ENCODE measurements around the gene MS4A4E. TPM values are rescaled to one million over a fixed set of nuclear protein-coding genes. Genes with fewer than 3 reads are reported as not detected.
A peak's percentile ranks its signal among the peaks of the same experiment; 100 is the strongest.

MS4A4E gene
- total and polyA plus RNA-seq, 2 experiments from 2014 or later: not detected

DNA sequence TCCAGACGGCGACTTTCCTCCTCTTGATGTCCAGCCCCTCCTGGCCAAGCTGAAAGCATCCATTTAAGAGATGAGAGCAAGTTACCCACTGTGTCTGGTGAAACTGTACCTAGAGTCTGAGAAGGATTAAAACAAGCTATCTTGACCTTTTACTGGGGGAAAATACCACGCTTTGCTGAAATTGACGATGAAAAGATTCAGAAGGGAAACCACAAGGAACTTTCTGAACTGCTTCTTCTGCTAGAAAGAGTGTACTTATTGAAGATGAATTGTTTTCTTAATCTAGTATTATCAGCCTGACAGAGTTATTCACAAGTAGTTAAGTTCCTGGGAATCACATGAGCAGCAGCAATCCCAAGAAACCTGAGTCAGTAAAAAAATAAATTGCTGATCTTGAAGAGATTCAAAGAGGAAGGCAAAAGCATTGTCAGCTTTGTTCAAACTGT, 47.0 kb downstream of the MS4A4E start:
- Mint-ChIP-seq H3K27ac (no peak overlapping the region; the same call in 1 of the 2 replicates), H3K9me3 (peaks cover 20% of the 10 kb centered on the region), H3K27me3 (ENCODE audit: insufficient read depth, low read depth, poor library complexity) (no peaks in the 10 kb centered on the region), H3K4me3 (no peak overlapping the region), H3K36me3 (ENCODE audit: low read depth) (peaks cover 14% of the 10 kb centered on the region), H3K4me1 (peaks cover 4% of the 10 kb centered on the region; the same call in 2 of the 3 replicates)
- H2AFZ ChIP-seq: peak overlapping the region; percentile 82; the same call in 1 of the 2 replicates
- no peak overlapping the region for H3K4me3 ChIP-seq
- no peak overlapping the region for H3K4me2 ChIP-seq
- no peaks in the 10 kb centered on the region for H3F3A ChIP-seq (replicated peaks; ENCODE audit: low read depth)
- no peaks in the 10 kb centered on the region for H3K27me3 ChIP-seq (ENCODE audit: insufficient read depth)
- ATAC-seq: no peak
- H3K9me2 ChIP-seq (ENCODE audit: insufficient read depth): no peaks in the 10 kb centered on the region
- DNase-seq (ENCODE audit: low spot score): no peak
- H4K20me1 ChIP-seq (replicated peaks; ENCODE audit: insufficient read depth): no peaks in the 10 kb centered on the region
- H3K27ac ChIP-seq (ENCODE audit: low read depth): no peak overlapping the region
- H3K79me2 ChIP-seq (replicated peaks; ENCODE audit: insufficient read depth): no peaks in the 10 kb centered on the region
- H3K36me3 ChIP-seq (ENCODE audit: insufficient read depth): peaks cover 5% of the 10 kb centered on the region; the same call in 1 of the 2 replicates
- no peak for TF ChIP-seq CREB1 (CRISPR knock-in tag; IDR thresholded peaks at IDR 0.05; ENCODE audit: low read depth)
- no peak for TF ChIP-seq EZH2phosphoT487 (IDR thresholded peaks at IDR 0.05; ENCODE audit: unreplicated experiment)
- TF ChIP-seq POLR2AphosphoS5 (IDR thresholded peaks at IDR 0.05; ENCODE audit: low read depth): no peak
- TF ChIP-seq, protein P1, sequence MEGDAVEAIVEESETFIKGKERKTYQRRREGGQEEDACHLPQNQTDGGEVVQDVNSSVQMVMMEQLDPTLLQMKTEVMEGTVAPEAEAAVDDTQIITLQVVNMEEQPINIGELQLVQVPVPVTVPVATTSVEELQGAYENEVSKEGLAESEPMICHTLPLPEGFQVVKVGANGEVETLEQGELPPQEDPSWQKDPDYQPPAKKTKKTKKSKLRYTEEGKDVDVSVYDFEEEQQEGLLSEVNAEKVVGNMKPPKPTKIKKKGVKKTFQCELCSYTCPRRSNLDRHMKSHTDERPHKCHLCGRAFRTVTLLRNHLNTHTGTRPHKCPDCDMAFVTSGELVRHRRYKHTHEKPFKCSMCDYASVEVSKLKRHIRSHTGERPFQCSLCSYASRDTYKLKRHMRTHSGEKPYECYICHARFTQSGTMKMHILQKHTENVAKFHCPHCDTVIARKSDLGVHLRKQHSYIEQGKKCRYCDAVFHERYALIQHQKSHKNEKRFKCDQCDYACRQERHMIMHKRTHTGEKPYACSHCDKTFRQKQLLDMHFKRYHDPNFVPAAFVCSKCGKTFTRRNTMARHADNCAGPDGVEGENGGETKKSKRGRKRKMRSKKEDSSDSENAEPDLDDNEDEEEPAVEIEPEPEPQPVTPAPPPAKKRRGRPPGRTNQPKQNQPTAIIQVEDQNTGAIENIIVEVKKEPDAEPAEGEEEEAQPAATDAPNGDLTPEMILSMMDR (conservative IDR thresholded peaks at IDR 0.05; ENCODE audit: low read depth in 2 of 2): no peak
- TF ChIP-seq STAT1 (IDR thresholded peaks at IDR 0.05; ENCODE audit: unreplicated experiment): no peak
- TF ChIP-seq REST (IDR thresholded peaks at IDR 0.05; ENCODE audit: unreplicated experiment): no peak
- TF ChIP-seq, protein P2, sequence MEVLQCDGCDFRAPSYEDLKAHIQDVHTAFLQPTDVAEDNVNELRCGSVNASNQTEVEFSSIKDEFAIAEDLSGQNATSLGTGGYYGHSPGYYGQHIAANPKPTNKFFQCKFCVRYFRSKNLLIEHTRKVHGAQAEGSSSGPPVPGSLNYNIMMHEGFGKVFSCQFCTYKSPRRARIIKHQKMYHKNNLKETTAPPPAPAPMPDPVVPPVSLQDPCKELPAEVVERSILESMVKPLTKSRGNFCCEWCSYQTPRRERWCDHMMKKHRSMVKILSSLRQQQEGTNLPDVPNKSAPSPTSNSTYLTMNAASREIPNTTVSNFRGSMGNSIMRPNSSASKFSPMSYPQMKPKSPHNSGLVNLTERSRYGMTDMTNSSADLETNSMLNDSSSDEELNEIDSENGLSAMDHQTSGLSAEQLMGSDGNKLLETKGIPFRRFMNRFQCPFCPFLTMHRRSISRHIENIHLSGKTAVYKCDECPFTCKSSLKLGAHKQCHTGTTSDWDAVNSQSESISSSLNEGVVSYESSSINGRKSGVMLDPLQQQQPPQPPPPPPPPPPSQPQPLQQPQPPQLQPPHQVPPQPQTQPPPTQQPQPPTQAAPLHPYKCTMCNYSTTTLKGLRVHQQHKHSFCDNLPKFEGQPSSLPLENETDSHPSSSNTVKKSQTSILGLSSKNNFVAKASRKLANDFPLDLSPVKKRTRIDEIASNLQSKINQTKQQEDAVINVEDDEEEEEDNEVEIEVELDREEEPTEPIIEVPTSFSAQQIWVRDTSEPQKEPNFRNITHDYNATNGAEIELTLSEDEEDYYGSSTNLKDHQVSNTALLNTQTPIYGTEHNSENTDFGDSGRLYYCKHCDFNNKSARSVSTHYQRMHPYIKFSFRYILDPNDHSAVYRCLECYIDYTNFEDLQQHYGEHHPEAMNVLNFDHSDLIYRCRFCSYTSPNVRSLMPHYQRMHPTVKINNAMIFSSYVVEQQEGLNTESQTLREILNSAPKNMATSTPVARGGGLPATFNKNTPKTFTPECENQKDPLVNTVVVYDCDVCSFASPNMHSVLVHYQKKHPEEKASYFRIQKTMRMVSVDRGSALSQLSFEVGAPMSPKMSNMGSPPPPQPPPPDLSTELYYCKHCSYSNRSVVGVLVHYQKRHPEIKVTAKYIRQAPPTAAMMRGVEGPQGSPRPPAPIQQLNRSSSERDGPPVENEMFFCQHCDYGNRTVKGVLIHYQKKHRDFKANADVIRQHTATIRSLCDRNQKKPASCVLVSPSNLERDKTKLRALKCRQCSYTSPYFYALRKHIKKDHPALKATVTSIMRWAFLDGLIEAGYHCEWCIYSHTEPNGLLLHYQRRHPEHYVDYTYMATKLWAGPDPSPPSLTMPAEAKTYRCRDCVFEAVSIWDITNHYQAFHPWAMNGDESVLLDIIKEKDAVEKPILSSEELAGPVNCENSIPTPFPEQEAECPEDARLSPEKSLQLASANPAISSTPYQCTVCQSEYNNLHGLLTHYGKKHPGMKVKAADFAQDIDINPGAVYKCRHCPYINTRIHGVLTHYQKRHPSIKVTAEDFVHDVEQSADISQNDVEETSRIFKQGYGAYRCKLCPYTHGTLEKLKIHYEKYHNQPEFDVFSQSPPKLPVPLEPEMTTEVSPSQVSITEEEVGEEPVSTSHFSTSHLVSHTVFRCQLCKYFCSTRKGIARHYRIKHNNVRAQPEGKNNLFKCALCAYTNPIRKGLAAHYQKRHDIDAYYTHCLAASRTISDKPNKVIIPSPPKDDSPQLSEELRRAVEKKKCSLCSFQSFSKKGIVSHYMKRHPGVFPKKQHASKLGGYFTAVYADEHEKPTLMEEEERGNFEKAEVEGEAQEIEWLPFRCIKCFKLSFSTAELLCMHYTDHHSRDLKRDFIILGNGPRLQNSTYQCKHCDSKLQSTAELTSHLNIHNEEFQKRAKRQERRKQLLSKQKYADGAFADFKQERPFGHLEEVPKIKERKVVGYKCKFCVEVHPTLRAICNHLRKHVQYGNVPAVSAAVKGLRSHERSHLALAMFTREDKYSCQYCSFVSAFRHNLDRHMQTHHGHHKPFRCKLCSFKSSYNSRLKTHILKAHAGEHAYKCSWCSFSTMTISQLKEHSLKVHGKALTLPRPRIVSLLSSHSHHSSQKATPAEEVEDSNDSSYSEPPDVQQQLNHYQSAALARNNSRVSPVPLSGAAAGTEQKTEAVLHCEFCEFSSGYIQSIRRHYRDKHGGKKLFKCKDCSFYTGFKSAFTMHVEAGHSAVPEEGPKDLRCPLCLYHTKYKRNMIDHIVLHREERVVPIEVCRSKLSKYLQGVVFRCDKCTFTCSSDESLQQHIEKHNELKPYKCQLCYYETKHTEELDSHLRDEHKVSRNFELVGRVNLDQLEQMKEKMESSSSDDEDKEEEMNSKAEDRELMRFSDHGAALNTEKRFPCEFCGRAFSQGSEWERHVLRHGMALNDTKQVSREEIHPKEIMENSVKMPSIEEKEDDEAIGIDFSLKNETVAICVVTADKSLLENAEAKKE (CRISPR knock-in tag; IDR thresholded peaks at IDR 0.05): no peak
- TF ChIP-seq ZNF114 (CRISPR knock-in tag; IDR thresholded peaks at IDR 0.05): no peak
- TF ChIP-seq, protein P3, sequence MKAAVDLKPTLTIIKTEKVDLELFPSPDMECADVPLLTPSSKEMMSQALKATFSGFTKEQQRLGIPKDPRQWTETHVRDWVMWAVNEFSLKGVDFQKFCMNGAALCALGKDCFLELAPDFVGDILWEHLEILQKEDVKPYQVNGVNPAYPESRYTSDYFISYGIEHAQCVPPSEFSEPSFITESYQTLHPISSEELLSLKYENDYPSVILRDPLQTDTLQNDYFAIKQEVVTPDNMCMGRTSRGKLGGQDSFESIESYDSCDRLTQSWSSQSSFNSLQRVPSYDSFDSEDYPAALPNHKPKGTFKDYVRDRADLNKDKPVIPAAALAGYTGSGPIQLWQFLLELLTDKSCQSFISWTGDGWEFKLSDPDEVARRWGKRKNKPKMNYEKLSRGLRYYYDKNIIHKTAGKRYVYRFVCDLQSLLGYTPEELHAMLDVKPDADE (IDR thresholded peaks at IDR 0.05): no peak
- no peak for TF ChIP-seq NANOG (IDR thresholded peaks at IDR 0.05; ENCODE audit: borderline replicate concordance)
- no peak for TF ChIP-seq ZNF331 (CRISPR knock-in tag; IDR thresholded peaks at IDR 0.05; ENCODE audit: low read depth)
- TF ChIP-seq EZH2 (IDR thresholded peaks at IDR 0.05; ENCODE audit: low read depth, unreplicated experiment): no peak
- TF ChIP-seq JUNB (IDR thresholded peaks at IDR 0.05; ENCODE audit: unreplicated experiment): no peak
- no peaks in the 10 kb centered on the region for H3K4me1 ChIP-seq (ENCODE audit: insufficient read depth)
